ENCODE data around the gene LGR4.

GRCh38 chr11:27356624-27357222, 115.9 kb downstream of the LGR4 start:
- TF ChIP-seq EGR1 (IDR thresholded peaks at IDR 0.05; ENCODE audit: low read depth) = no peak
- no peak for TF ChIP-seq CTCF (IDR thresholded peaks at IDR 0.05 in 2 of 3, conservative IDR thresholded peaks at IDR 0.05 in 1 of 3; ENCODE audit: borderline replicate concordance in 1 of 3, insufficient read depth in 1 of 3, low read depth in 2 of 3, low read length in 2 of 3)
- no peak for TF ChIP-seq SP1 (IDR thresholded peaks at IDR 0.05; ENCODE audit: low read depth)
- TF ChIP-seq ZBTB33 (IDR thresholded peaks at IDR 0.05; ENCODE audit: extremely low read depth, insufficient replicate concordance, low read length) = no peak
- no peak for TF ChIP-seq POLR2AphosphoS5 (IDR thresholded peaks at IDR 0.05; ENCODE audit: low read depth, low read length)
- TF ChIP-seq, protein P1, sequence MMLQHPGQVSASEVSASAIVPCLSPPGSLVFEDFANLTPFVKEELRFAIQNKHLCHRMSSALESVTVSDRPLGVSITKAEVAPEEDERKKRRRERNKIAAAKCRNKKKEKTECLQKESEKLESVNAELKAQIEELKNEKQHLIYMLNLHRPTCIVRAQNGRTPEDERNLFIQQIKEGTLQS (IDR thresholded peaks at IDR 0.05) = no peak
- TF ChIP-seq POLR2A (IDR thresholded peaks at IDR 0.05; ENCODE audit: borderline replicate concordance, extremely low read depth, insufficient read depth, insufficient read length) = no peak
- TF ChIP-seq EZH2phosphoT487 (IDR thresholded peaks at IDR 0.05; ENCODE audit: borderline replicate concordance) = no peak
- TF ChIP-seq ZNF274 (IDR thresholded peaks at IDR 0.05; ENCODE audit: low read depth, low read length) = no peak
